Activated CD4-positive, alpha-beta T cell treated with anti-CD3 and anti-CD28 coated beads, Interleukin-2, amount 50 U/mL, for 24 hours (primary cell): Measurements from ENCODE around the gene AK2.
"Not testable (repeated sequence)": the region's sequence is repeated elsewhere in the genome, so short reads cannot be mapped to it uniquely, and the experiment has no call there.

Experiments
- DNase-seq, 2 donors: peaks; one replicate each; pipeline ENCODE4 v3.0.0-alpha.2; 2020; ENCODE audit warnings: low read depth in 1 of 2, low spot score in 1 of 2

The AK2 gene

DNA sequence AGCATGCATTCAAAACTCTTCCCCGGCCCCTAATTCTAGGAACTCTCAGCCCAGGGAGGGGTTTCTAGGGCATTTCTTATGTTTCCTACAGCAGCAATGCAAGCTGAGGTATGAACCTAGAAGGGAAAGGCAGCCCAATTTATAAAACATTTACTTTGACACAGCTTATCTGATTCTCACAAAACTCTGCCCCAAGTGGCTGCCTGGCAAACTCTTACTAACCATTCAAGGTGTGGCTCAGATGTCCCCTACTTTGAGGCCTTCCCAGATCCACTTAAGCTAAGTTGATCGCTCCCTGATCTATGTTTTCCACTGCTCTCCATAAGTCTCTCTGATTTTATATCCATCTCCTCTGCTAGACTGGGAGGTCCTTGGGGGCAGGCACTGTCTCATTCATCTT is 35.4 kb downstream of the AK2 start:
- DNase-seq = no peak

DNA sequence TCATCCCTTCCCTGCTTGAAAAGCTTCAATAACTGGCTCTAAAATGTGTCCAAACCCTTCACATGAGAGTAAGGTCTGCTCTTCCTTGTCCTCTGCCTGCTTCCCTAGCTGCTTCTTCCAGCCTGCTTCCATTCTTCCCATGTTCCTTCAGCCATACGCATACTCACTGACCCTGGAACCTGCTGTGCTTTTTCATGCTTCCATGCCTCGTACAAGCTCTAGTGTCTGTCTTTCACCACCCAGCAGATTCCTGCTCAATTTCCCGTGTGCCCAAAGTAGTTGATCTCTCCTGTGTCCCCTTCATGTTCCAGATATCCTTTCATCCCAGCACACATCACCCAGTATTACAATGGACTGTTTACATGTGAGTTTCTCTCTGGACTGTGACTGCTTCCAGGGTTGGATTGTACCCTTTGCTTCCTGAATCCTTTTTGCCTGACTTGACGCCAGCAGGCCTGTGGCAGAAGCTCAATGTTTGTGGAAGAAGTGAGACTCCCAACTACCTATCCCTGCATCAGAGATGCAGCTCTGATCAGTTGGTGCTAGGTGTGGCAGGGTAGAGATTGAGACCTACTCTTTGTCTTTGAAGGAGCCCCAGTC is 36.2 kb downstream of the AK2 start:
- DNase-seq = no peak

DNA sequence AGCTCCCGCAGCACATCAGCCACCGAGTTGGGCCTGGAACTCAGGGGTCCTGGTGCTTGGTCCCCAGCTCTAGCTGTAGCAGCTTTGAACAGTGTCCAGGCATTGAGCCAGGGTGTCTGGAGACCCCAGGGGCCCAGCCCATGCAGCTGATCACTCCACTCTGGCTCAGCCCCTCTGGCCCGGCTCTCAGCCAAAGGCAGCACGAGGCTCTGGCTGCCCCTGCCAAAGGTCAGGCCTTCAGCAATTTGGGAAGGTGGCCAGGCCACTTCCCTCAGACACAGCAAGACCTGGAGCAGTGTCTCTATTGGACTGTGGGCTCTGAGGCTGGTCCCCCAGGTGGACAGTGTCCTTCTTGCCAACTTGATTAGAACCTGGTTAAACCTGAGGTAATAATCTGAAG is 37.7 kb downstream of the AK2 start:
- DNase-seq = no peak

DNA sequence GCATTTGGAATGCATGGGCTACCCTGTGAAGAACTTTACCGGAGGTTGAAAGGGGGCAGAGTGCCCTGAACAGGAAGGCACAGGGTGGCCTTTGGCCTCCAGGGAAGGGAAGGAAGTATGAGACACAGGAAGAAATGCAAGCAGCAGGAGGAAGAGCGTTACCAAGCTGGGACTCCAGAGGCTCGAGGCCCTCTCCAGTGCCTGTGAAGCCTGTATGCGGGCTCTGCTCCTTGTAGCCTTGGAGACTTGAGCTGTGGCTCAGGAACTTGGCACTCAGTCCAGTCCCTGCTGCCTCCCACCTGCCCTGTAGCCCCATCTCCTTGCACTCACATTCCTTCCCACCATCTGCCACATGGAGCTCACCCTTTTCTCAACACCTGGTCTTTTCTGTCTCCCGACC is 38.6 kb downstream of the AK2 start:
- DNase-seq = no peak

DNA sequence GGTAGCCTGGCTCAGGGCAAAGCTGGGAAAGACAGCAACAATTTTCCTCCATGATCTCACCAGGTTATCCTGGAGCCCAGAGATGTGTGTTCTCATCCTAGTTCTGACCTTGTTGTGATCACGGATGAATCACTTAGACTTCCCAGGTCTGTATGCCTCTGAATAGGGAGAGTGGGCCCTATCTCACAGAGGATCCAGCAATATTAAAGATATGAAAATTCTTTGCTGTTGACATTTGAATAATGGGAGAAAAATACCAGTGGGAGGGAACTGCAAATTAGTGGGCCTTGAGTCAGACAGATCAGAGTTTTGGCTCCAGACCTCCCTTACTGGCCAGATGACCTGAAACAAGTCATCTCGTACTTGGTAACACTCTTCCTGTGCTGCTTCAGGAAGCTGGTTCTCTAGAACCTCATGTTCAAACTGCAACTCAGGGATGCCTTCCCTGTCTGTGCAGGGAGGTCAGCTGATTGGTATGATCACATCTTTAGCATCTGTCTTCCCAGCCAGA is 39.2 kb downstream of the AK2 start:
- no peak for DNase-seq

DNA sequence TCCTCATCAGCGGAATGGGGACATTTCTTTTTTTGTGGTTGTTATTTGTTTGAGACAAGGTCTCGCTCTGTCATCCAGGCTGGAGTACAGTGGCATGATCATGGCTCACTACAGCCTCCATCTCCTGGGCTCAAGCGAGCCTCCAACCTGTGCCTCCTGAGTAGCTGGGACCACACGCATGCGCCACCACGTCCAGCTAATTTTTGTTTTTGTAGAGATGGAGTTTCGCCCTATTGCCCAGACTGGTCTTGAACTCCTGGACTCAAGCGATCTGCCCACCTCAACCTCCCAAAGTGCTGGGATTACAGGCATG is 43.4 kb downstream of the AK2 start:
- DNase-seq = not testable (repeated sequence)

DNA sequence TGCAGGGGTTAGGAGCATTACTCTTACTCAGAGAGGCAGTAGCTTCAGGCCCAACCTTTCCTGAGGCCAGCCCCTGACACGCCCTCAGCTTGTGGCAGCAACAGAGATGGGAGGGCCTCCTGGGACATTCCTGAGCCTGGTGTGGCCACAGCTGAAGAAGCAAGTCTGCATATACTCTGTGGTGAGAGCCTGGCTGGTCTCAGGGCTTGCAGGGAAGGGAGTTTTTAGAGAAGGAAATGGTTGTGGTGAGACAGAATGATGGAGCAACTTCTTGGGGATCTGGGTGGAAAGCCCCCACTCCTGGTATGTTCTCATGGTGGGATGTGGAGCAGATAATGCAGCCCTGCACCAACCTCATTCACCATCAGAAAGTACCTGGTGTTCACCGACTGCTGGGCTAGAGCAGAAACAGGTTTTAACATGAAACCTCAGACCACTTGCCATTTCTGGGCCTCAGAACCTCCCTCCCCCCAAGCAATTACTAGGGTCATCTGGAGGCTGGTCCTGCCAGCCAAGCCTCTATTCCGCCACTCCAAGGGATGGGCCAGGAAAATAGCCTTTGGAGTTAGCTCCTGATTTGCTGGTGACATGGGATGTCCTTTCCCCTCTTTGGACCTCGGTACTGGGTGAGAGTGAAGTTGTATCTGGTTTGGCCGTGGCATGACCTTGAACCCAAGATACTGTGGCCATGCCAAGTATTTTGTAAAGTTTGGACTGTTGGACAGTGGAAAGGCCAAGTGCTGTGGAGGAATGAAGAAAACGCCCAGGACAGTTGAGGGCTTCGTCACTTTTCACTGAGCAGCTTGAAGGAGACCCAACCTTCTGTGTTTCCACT is 44.0 kb downstream of the AK2 start:
- DNase-seq = peak in 1 of 2 donors; percentile 30

DNA sequence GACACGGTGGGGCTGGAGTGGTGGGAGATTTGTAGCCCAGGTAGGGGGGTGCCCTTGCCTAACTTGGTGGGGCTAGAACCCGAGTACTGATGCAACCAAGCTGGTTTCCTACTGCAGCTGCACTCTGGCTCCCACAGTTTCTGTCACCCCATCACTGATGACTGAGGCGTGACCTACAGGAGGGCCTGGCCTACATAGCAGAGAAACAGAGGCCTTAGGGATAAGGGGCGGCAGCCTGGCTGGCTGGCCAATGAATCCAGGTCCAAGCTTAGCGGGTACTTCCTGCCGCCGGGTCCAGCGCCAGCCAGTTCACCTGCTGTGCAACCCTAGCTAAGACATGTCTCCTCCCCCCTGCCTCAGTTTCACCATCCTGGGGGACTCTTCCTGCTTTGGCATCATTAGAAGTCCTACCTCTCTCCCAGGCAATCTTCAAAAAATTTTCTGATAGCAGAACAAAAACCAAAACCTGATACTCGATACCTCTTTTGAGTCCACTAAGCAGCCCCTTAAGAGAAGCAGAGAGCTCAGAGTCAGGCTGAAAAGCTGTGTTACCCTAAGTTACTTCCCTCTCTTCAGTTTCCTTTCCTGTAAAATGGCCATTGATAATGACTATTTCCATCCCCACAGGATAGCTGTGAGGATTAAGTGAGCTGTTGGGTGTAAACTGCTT is 44.7 kb downstream of the AK2 start:
- DNase-seq = no peak

DNA sequence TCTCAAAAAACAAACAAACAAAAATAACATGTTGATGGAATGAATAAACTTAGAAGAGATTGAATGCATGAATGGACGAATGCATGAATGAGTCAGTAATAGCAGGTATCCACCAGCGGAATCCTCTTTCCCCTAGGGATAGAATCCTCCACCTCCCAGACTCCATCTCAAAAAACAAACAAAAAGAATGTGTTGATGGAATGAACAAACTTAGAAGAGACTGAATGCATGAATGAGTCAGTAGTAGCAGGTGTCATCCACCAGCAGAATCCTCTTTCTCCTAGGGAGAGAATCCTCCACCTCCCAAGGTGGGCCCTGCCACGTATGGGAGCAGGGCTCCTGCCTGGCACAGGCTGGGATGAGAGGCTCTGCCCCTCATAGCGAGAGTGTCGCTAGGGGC is 45.3 kb downstream of the AK2 start:
- no peak for DNase-seq

DNA sequence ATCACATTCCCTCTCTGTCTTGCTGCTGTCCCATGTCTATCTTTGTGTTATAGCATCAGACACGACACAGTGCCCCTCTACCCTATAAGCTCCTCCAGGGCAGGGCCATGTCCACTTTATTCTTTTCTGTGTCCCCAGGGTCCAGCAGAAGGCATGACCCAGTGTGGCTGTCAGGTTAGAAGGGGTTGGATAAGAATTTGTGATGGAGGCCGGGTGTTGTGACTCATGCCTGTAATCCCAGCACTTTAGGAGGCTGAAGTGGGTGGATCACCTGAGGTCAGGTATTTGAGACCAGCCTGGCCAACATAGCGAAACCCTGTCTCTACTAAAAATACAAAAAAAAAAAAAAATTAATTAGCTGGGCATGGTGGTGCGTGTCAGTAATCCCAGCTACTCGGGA is 45.8 kb downstream of the AK2 start:
- DNase-seq = no peak

DNA sequence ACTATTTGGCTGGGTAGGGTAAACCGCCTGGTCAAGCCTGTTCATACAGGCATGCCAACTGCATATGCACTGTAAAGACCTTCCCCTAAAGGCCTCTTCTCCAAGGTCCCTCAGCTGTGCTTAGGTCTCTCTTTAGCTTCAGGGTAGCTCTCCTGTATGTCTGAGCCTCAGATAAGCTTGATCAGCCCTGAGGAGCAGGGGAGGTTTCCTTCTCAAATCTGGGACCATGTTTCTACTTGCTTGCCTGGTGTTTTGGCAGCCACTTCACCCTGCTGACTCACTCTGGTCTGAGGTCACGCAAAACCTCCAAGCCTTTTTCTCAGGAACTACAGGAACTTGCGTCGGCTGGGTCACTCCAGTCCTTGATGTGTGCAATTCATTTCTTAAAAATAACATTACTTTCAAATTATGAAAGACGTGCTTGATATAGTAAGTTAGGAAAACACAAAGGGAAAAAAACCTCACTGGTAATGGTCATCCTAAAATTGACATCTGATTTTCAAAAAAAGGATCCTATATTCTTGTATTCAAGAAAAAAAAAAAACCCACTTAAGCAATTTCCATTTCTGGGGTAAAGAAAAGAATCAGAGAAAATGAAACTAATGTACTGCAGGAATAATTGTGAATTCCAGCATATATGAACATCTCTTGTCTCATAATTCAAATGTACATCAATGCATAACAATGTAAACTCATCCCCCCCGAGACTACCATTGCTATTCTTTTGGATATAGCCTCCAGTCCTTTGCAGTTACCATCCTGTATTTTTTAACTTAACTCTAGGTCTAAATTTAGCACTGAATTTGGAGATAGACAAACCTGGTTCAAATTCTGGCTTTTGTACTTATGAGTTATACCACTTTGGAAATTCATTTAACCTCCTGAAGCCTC is 47.3 kb downstream of the AK2 start:
- no peak for DNase-seq

DNA sequence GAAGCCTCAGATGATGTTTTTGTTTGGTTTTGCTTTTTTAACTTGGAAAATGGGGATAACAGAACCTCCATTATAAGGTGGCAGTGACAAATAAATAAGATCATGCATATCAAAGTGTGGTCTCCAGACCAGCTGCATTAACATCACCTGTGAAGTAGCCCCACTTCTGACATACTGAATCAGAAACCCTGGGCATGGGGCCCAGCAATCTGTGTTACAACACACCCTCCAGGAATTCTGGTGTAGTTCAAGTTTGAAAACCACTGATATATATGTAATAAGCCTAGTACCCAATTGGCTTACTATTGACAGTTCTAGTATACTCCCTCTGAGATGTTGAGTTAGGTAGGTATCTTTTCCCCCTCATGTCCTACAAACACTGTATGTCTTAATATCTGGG is 48.0 kb downstream of the AK2 start:
- no peak for DNase-seq

DNA sequence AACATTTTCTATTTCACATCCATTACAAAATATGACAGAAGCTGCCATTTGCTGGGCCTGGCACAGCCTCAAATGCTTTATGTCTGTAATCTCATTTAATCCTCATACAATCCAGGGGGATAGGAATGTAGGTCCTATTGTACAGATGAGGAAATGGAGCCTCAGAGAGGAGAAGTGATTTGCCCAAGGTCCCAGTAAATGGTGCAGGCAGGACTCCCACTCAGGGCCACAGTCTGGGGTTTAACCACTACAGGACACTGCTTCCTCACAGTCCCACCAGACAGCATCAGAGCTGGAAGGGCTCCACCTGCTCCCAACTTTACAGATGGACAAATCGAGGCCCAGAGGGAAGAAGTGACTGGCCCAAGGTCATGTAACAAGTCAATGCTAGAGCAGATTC is 51.5 kb downstream of the AK2 start:
- no peak for DNase-seq

DNA sequence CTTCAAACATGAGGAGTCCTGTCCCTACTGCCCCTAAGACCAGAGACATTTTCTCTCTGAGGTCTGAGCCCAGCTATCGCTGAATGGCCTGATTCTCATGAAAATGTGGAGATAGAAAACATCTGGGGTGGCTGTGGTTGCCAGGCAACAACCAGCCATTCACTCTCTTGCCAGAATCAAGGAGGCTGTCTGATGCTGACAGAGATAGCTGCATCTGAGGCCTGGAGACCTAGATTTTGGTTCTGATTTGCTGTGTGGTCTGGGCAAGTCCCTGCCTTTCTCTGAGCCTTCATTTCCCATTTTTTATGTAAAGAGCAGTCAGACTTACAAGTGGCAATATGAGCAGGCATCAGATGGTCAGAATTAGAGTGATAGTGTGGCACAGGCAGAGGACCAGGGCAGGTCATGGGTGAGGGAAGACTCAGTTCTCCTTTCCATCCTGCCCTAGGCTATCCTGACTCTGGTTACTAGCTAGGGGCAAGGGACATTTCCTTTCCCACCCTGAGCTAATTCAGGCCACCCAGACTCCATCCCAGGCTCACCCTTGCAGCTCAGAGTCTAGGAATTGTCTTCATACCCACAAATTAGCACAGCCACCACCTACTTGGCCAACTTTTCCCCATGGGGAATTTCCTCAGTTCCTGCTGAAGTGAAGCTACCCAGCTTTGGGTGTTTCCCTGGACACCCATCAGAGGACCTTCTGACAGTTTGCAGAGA is 52.1 kb downstream of the AK2 start:
- no peak for DNase-seq

DNA sequence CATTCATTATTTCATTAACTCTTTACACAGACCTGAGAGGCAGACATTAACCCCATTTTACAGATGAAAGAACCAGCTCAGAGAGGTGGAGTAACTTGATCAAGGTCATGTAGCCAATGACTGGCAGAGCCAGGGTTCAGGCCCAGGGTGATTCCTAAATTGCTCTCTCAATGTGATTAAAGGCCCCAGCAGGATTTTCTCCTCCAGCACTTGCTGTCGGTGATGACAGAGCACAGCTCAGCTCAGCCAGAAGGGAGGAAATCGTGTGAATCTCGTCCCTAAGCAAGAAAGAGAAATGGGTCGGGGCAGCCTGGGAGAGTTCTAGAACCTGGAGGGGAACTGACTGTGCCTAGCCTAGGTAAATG is 52.6 kb downstream of the AK2 start:
- no peak for DNase-seq

DNA sequence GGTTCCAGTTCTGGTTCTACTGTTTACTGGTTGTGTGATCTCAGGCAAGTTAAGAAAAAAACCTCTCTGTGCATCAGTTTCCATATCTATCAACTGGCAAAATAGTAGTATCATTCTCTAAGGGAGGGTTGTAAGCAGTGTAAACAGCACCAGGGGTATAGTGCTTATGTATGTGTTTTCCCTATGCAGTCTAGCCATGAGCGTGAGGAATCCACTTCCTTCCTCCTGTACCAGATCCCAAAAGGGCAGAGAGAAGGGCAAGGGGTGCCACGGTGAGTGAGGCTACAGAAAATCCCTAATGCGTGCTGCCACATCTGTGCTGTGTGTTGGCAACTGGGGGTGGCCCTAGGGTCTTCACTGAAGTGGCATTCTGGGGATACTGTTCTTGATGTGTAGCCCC is 53.7 kb downstream of the AK2 start:
- no peak for DNase-seq

DNA sequence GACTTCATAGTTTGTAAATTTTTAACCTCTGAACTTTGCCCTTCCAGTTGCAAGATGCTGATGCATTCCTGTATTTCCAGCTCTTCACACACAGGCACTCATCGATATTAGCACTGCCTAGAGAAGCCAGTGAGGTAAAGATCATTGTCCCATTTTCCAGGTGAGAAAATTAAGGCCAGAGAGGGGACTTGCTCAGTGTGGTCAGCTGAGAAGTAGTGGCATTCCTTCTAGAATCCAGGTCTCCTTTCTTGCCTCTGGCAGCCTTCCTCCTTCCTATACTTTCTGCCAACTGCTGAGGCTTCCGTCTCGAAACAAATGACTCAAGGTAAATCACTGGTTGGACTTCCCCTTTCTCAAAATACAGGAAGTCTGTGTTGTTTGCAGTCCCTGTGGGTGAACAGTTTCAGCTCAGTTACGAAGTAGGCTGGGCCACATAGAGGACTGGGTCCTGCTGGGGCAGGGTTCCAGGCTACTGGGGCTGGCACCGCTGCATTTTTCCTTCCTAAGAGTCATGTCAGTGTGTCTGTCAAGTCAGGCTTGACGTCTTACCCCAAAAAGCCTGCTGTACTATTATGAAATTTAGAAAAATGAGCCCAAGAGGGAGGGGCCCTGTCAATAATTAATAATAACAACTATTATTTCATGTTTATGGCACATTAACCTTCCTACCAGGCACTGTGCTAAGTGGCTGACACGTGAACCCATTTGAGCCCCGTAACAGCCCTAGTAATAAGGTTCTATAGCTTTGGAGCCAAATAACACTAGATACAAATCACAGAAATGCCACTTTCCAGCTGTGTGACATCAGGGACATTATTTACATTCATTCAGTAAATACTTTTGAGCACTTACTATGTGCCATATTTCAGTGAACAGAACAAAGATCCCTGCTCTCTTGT is 55.4 kb downstream of the AK2 start:
- DNase-seq = peak; percentile 32 to 64

DNA sequence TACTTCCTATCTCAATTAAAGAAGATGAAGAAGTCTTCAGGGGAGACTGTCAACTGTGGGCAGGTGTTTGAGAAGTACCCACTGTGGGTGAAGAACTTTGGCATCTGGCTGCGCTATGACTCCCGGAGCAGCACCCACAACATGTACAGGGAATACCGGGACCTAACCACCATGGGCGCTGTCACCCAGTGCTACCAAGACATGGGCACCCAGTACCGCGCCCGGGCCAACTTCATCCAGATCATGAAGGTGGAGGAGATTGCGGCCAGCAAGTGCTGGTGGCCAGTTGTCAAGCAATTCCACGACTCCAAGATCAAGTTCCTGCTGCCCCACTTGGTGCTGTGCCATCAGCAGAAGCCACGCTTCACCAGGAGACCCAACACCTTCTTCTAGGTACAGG is 56.6 kb downstream of the AK2 start:
- no peak for DNase-seq

DNA sequence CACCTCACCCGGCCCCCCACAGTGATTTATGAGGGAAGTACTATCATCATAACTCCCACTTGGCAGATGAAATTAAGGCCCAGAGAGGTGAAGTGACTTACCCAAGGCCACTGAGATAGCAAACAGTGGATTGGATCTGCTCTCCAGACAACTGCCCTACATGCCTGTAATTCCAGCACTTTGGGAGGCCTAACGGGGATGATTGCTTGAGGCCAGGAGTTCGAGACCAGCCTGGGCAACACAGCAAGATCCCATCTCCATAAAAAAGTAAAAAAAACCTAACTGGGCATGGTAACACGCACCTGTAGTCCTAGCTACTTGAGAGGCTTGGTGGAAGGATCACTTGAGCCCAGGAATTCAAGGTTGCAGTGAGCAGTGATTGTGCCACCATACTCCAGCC is 57.8 kb downstream of the AK2 start:
- DNase-seq = no peak

DNA sequence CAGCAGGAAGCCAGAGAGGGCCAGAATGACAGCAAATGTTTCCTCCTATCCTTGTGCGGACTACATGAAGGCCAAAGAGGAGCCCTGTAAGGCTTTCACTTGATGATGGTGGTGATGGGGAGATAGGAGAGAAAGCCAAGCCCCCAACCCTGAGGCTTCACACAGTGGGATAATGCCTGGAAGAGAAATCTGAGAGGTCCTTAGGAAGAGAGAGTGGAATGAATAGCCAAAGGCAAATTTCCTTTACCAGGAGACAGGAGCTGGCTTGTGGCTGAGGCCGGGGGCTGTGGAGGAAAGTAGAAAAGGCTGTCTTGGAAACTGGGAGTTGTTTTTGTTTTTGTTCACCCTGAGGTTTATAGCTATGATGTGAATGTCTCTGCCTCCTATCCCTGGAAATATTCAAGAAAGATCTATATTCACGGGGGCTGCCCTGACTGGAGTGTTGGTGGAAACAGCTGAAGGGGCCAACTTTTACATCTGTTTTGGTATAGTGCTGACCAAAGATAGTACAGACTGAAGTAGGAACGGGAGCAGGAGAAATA is 59.1 kb downstream of the AK2 start:
- DNase-seq = no peak
